K562 (cell line): ENCODE results near the gene RGS3. TPM values are rescaled to one million over a fixed set of nuclear protein-coding genes. Genes with fewer than 3 reads are reported as not detected.
A peak's percentile ranks its signal among the peaks of the same experiment; 100 is the strongest.

ENCODE experiments used
- ARID1B ChIP-seq: fragments of 450-650 bp; IDR thresholded peaks from 2 replicates; pipeline ENCODE4 v1.6.1; 2016; ENCODE audit warnings: antibody characterized with exemption, mild to moderate bottlenecking, inconsistent platforms
- ASH1L ChIP-seq: fragments of 450-650 bp; IDR thresholded peaks from 2 replicates; pipeline ENCODE4 v1.6.1; 2018; ENCODE audit warnings: borderline replicate concordance, mild to moderate bottlenecking, low read depth; ENCODE audit not compliant: partially characterized antibody
- BHLHE40 ChIP-seq: IDR thresholded peaks from 2 replicates; pipeline ENCODE4 v1.6.1; 2011; ENCODE audit warnings: low read length, improper control_type of control experiment
- ESRRA ChIP-seq: fragments of 450-650 bp; IDR thresholded peaks from 2 replicates; pipeline ENCODE4 v1.6.1; 2014; ENCODE audit warnings: low read depth, mild to moderate bottlenecking, moderate library complexity, borderline replicate concordance
- EWSR1 ChIP-seq: fragments of 450-650 bp; IDR thresholded peaks from 2 replicates; pipeline ENCODE4 v1.6.1; 2018; ENCODE audit warnings: borderline replicate concordance, mild to moderate bottlenecking, low read depth, moderate library complexity; ENCODE audit not compliant: partially characterized antibody
- HIVEP1 ChIP-seq: fragments of 250-450 bp; sonication (Bioruptor Pico); IDR thresholded peaks from 2 replicates; pipeline ENCODE4 v1.4.0; 2020; ENCODE audit warnings: mild to moderate bottlenecking
- MED1 ChIP-seq: sonication (generic); formaldehyde crosslinking; IDR thresholded peaks from 2 replicates; pipeline ENCODE4 v1.8.1; 2023; ENCODE audit warnings: missing genetic modification reagents, borderline replicate concordance
- MTA1 ChIP-seq: fragments of 450-650 bp; IDR thresholded peaks from 2 replicates; pipeline ENCODE4 v1.6.1; 2017; ENCODE audit warnings: borderline replicate concordance
- PCBP1 ChIP-seq: fragments of 200-400 bp; formaldehyde crosslinking; IDR thresholded peaks from 2 replicates; pipeline ENCODE4 v1.6.1; 2018; ENCODE audit warnings: mild to moderate bottlenecking, low read depth, low read length; ENCODE audit not compliant: poor library complexity, severe bottlenecking
- SRF ChIP-seq, 2 experiments: fragments of 250-450, 450-650 bp in 1 of 2; sonication (Bioruptor Pico) in 1 of 2; sonication (generic) in 1 of 2; formaldehyde crosslinking; IDR thresholded peaks; 2 replicates each; pipeline versions ENCODE4 v1.5.0 to v1.5.1; 2020 to 2022; ENCODE audit warnings: mild to moderate bottlenecking in 1 of 2, missing genetic modification reagents in 1 of 2
- TCFL5 ChIP-seq: fragments of 250-450 bp; sonication (Bioruptor Pico); conservative IDR thresholded peaks from 2 replicates; pipeline ENCODE4 v1.6.1; 2021; ENCODE audit warnings: mild to moderate bottlenecking, moderate library complexity, matching md5 sums
- XRCC3 ChIP-seq: fragments of 450-650 bp; IDR thresholded peaks from 2 replicates; pipeline ENCODE4 v1.6.1; 2017; ENCODE audit warnings: mild to moderate bottlenecking, moderate library complexity
- ZNF165 ChIP-seq: fragments of 250-450 bp; sonication (Bioruptor Pico); IDR thresholded peaks from 2 replicates; pipeline ENCODE4 v1.4.0; 2020; ENCODE audit warnings: borderline replicate concordance
- ZNF3 ChIP-seq: fragments of 250-450 bp; sonication (Bioruptor Pico); IDR thresholded peaks from 2 replicates; pipeline ENCODE4 v1.5.0; 2021; ENCODE audit warnings: mild to moderate bottlenecking, moderate library complexity
- ZNF717 ChIP-seq: fragments of 250-450 bp; sonication (Bioruptor Pico); IDR thresholded peaks from 2 replicates; pipeline ENCODE4 v1.5.0; 2021
- ZNF77 ChIP-seq: fragments of 250-450 bp; sonication (Bioruptor Pico); IDR thresholded peaks from 2 replicates; pipeline ENCODE4 v1.5.0; 2020
- polyA plus RNA-seq, 8 experiments: library from polyadenylated mRNA; depleted of rRNA in 4 of 8; stranded (reverse) in 5 of 8; unstranded in 3 of 8; fragments of >200 nt; fragmentation: Nextera tagmentation in 2 of 8; fragmentation: Illumina TruSeq in 1 of 8; extraction: Ambion mirVana in 2 of 8; extraction: Trizol in 1 of 8; gene quantifications; 2 replicates each; pipeline versions ENCODE4 v1.2.1 to v1.2.3, GENCODE V29; 2011 to 2014; ENCODE audit warnings: inconsistent platforms in 1 of 8, missing spikeins in 1 of 8
- total RNA-seq, 7 experiments: library from RNA; depleted of rRNA in 6 of 7; stranded (reverse); fragments of >200 nt in 6 of 7; fragmentation: Illumina TruSeq in 2 of 7; extraction: Trizol in 2 of 7; gene quantifications; 2 replicates each; pipeline versions ENCODE4 v1.2.1 to v1.2.3, GENCODE V29; 2011 to 2021; ENCODE audit warnings: low replicate concordance in 1 of 7
- TF ChIP-seq, protein P1 (sequence below): fragments of 250-450 bp; sonication (Bioruptor Pico); IDR thresholded peaks from 2 replicates; pipeline ENCODE4 v1.5.0; 2020; ENCODE audit warnings: mild to moderate bottlenecking, borderline replicate concordance
- TF ChIP-seq, protein P2 (sequence below), 2 experiments: fragments of 450-650 bp; IDR thresholded peaks; 2 replicates each; pipeline ENCODE4 v1.6.1; 2018; ENCODE audit warnings: mild to moderate bottlenecking in 2 of 2, low read depth in 1 of 2; ENCODE audit not compliant: partially characterized antibody in 2 of 2
- TF ChIP-seq, protein P3 (sequence below): fragments of 250-450 bp; sonication (Bioruptor Pico); IDR thresholded peaks from 2 replicates; pipeline ENCODE4 v1.9.0; 2021; ENCODE audit warnings: mild to moderate bottlenecking, inconsistent platforms

RGS3 gene
- total and polyA plus RNA-seq, 9 of the 15 experiments (the other 6 are each of a cell fraction or from before 2014, with no cell fraction given) = 0.08 to 2.9 (median 0.95) TPM

DNA sequence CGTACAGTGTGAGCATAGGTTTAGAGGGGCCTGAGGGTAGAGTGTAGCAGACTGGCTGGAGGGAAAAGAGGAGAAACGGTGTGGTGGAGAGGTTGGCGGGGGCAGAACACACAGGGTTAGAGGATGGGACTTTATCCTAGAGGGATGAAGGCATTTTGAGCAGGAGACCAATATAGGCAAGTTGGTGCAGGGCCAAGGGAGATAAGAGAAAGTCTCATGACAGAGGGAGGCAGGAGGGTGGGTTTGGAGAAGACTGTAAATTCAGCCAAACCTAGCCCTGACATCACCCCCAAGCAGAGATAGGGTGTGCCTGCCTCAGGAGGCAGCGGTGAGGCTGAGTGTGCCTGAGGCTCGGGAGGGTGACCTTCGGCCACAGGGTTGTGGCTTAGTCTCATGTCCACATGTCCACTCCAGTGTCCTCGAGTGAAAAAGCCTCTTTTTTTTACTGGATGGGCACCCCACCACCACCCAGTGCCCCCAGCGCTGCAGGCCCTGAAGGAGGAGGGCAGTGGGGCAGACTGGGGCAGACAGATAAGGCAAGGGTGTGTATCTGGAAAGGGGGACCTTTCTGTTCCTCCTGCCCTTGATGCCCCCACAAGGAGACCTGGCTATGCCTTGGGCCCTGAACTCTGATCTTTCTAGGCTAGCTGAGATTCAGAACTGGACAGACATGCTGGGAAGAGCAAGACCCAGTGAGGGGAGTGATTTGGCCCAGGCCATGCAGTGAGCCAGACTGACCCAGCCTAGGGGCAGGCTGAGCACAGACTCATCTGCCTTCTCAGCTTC is 108.7 kb downstream of the RGS3 start (continued):
- TF ChIP-seq, protein P1, sequence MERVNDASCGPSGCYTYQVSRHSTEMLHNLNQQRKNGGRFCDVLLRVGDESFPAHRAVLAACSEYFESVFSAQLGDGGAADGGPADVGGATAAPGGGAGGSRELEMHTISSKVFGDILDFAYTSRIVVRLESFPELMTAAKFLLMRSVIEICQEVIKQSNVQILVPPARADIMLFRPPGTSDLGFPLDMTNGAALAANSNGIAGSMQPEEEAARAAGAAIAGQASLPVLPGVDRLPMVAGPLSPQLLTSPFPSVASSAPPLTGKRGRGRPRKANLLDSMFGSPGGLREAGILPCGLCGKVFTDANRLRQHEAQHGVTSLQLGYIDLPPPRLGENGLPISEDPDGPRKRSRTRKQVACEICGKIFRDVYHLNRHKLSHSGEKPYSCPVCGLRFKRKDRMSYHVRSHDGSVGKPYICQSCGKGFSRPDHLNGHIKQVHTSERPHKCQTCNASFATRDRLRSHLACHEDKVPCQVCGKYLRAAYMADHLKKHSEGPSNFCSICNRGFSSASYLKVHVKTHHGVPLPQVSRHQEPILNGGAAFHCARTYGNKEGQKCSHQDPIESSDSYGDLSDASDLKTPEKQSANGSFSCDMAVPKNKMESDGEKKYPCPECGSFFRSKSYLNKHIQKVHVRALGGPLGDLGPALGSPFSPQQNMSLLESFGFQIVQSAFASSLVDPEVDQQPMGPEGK (CRISPR knock-in tag) = no peak
- TF ChIP-seq ZNF3 (CRISPR knock-in tag) (no peak), BHLHE40 (peak; percentile 75), PCBP1 (no peak), TCFL5 (CRISPR knock-in tag) (no peak), ESRRA (peak; percentile 86), SRF (CRISPR knock-in tag; IDR thresholded peaks at IDR 0.05) (peak in 1 of 2 experiments; percentile 32; a peak in 1 of 4 replicates), ZNF165 (no peak), MED1 (CRISPR knock-in tag) (no peak), ZNF77 (CRISPR knock-in tag) (no peak), EWSR1 (no peak), ARID1B (peak; percentile 60; the same call in 1 of the 2 replicates), ASH1L (no peak), XRCC3 (no peak), MTA1 (0 out of 2 replicates have a peak, but pooled peaks have one; percentile 44), ZNF717 (no peak), HIVEP1 (CRISPR knock-in tag) (no peak)
- TF ChIP-seq, protein P2, sequence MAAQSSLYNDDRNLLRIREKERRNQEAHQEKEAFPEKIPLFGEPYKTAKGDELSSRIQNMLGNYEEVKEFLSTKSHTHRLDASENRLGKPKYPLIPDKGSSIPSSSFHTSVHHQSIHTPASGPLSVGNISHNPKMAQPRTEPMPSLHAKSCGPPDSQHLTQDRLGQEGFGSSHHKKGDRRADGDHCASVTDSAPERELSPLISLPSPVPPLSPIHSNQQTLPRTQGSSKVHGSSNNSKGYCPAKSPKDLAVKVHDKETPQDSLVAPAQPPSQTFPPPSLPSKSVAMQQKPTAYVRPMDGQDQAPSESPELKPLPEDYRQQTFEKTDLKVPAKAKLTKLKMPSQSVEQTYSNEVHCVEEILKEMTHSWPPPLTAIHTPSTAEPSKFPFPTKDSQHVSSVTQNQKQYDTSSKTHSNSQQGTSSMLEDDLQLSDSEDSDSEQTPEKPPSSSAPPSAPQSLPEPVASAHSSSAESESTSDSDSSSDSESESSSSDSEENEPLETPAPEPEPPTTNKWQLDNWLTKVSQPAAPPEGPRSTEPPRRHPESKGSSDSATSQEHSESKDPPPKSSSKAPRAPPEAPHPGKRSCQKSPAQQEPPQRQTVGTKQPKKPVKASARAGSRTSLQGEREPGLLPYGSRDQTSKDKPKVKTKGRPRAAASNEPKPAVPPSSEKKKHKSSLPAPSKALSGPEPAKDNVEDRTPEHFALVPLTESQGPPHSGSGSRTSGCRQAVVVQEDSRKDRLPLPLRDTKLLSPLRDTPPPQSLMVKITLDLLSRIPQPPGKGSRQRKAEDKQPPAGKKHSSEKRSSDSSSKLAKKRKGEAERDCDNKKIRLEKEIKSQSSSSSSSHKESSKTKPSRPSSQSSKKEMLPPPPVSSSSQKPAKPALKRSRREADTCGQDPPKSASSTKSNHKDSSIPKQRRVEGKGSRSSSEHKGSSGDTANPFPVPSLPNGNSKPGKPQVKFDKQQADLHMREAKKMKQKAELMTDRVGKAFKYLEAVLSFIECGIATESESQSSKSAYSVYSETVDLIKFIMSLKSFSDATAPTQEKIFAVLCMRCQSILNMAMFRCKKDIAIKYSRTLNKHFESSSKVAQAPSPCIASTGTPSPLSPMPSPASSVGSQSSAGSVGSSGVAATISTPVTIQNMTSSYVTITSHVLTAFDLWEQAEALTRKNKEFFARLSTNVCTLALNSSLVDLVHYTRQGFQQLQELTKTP (IDR thresholded peaks at IDR 0.05; ENCODE audit: low read depth in 1 of 2, partially characterized antibody in 2 of 2) = peak in 1 of 2 experiments; percentile 17
- TF ChIP-seq, protein P3, sequence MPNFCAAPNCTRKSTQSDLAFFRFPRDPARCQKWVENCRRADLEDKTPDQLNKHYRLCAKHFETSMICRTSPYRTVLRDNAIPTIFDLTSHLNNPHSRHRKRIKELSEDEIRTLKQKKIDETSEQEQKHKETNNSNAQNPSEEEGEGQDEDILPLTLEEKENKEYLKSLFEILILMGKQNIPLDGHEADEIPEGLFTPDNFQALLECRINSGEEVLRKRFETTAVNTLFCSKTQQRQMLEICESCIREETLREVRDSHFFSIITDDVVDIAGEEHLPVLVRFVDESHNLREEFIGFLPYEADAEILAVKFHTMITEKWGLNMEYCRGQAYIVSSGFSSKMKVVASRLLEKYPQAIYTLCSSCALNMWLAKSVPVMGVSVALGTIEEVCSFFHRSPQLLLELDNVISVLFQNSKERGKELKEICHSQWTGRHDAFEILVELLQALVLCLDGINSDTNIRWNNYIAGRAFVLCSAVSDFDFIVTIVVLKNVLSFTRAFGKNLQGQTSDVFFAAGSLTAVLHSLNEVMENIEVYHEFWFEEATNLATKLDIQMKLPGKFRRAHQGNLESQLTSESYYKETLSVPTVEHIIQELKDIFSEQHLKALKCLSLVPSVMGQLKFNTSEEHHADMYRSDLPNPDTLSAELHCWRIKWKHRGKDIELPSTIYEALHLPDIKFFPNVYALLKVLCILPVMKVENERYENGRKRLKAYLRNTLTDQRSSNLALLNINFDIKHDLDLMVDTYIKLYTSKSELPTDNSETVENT = 0 out of 2 replicates have a peak, but pooled peaks have one; percentile 9
